Esophagus squamous epithelium (tissue), 5 donors: ENCODE data around the gene ARFIP2. TPM values are rescaled to one million over a fixed set of nuclear protein-coding genes. Genes with fewer than 3 reads are reported as not detected.
A peak's percentile ranks its signal among the peaks of the same experiment; 100 is the strongest.

Experiments
- DNase-seq: peaks from one replicate; lab custom pipeline; 2025; lab: John Stamatoyannopoulos, UW
- H3K27ac ChIP-seq, 4 donors: fragments of 200-600 bp; sonication (generic); one replicate each; pipeline ENCODE4 v1.5.1; 2016 to 2019; ENCODE audit warnings: mild to moderate bottlenecking in 1 of 4
- H3K27me3 ChIP-seq, 4 donors: fragments of 200-600 bp; sonication (generic); 1 replicate in 3 of 4; 2 replicates in 1 of 4; pipeline versions ENCODE4 v1.5.1 to v1.6.0; 2017 to 2021; ENCODE audit warnings: antibody characterized with exemption in 1 of 4
- H3K36me3 ChIP-seq, 3 donors: fragments of 200-600 bp; sonication (generic); one replicate each; pipeline ENCODE4 v1.5.1; 2016 to 2019
- H3K4me1 ChIP-seq, 3 donors: fragments of 200-600 bp; sonication (generic); one replicate each; pipeline ENCODE4 v1.5.1; 2017 to 2019
- H3K4me3 ChIP-seq, 4 donors: fragments of 200-600 bp; sonication (generic); 1 replicate in 3 of 4; 2 replicates in 1 of 4; pipeline ENCODE4 v1.5.1; 2016 to 2019; ENCODE audit warnings: mild to moderate bottlenecking in 2 of 4, moderate library complexity in 1 of 4
- H3K9me3 ChIP-seq, 3 donors: fragments of 200-600 bp; sonication (generic); one replicate each; pipeline ENCODE4 v1.5.1; 2016 to 2019
- POLR2A ChIP-seq, 4 donors: fragments of 450-650 bp; IDR thresholded peaks; one replicate each; pipeline ENCODE4 v1.6.1; 2017; ENCODE audit warnings: antibody characterized with exemption in 4 of 4, mild to moderate bottlenecking in 4 of 4, moderate library complexity in 3 of 4
- WGBS, 2 donors: methylation state at CpG; one replicate each; pipeline ENCODE4 v1.1.5; 2018; 5-methylcytosine and 5-hydroxymethylcytosine counted together
- intact Hi-C: fragments of 100-400 bp; cut with DNase I; formaldehyde crosslinking; loops from one replicate; pipeline ENCODE4 v1.15.0; 2022
- total RNA-seq, 4 donors: library from RNA; depleted of rRNA; stranded (reverse); fragments of >200 nt; gene quantifications; one replicate each; pipeline ENCODE4 v1.1.0, GENCODE V29; 2016
- TF ChIP-seq, protein P1 (sequence below), 6 experiments: fragments of 450-650 bp in 4 of 6; fragments of 200-600 bp in 2 of 6; sonication (generic) in 2 of 6; IDR thresholded peaks; one replicate each; pipeline ENCODE4 v1.5.1; 2016 to 2019; ENCODE audit warnings: antibody characterized with exemption in 6 of 6, mild to moderate bottlenecking in 4 of 6, moderate library complexity in 4 of 6
- donor health status: DM: yes; HTN: yes; CAD: no.

ARFIP2 gene
- total RNA-seq, 4 donors from 2014 or later, result 39.4 to 74.6 (median 50.8) TPM

DNA sequence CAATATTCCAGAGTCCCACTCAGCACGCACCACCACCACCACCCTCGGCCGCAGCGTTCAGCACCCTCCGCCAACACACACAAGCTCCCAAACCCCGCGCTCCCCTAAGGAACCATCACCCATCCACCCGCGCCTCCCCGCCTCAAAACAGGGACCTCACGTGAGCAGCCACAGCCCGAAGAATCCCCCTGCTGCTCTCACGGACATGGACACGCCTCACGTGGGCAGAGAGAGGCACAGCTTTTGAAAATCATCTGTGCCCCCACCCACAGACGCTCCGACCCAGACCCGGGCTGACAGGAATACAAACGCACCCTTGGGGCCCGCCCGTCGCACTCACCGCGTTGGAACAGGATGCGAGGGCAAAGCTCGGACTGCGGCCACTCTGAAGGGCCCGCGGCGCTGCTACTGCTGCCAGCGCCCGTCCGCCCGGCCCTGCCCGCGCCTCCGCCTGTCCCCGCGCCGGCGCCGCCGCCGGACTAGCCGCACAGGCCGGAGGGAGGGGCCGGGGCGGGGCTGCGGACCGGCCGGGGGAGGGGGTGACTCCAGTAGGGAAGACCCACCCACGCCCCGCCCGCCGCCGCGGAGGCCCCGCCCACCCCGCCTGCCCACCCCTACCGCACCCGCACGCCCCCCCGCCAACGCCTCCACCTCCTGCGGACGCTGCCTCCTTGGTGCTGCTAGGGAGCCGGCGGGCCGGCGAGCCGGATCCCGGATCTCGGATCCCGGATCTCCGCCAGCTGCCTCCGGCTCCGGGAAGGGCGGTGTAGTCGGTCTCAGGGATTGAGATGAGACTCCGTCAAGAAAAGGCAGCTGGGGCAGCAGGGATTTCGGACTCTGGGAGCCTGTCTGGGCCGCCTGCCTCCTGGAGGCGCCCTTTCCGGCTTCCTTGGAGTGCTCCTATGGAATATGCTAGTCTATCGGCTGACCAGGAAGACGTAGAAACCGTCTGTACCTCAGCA lies 7.4 kb downstream of the ARFIP2 start, which contains the start of gene TRIM3:
Gene TRIM3, minus strand, starts transcription at position 491 of the 962 bp plus-strand sequence. CDS start 8,246 bp downstream, outside the sequence.
- Histone ChIP-seq H3K4me3 (peak within 1 kb of the TSS; percentile 60 to 94 (median 82)), H3K9me3 (no peaks in the 10 kb centered on the region), H3K27ac (peak within 1 kb of the TSS; percentile 91 to 97 (median 94)), H3K4me1 (peaks cover 13 to 48% (median 22%) of the 10 kb centered on the region in 3 donors), H3K27me3 (no peaks in the 10 kb centered on the region), H3K36me3 (peaks cover 10 to 22% (median 11%) of the 10 kb centered on the region in 3 donors)
- DNase-seq, result peak; percentile 55
- intact Hi-C loops, result no loop called here
- WGBS, 2 donors, result 0 to 4% methylated on average over 4 to 5 of the region's 87 CpGs
- TF ChIP-seq, protein P1, sequence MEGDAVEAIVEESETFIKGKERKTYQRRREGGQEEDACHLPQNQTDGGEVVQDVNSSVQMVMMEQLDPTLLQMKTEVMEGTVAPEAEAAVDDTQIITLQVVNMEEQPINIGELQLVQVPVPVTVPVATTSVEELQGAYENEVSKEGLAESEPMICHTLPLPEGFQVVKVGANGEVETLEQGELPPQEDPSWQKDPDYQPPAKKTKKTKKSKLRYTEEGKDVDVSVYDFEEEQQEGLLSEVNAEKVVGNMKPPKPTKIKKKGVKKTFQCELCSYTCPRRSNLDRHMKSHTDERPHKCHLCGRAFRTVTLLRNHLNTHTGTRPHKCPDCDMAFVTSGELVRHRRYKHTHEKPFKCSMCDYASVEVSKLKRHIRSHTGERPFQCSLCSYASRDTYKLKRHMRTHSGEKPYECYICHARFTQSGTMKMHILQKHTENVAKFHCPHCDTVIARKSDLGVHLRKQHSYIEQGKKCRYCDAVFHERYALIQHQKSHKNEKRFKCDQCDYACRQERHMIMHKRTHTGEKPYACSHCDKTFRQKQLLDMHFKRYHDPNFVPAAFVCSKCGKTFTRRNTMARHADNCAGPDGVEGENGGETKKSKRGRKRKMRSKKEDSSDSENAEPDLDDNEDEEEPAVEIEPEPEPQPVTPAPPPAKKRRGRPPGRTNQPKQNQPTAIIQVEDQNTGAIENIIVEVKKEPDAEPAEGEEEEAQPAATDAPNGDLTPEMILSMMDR (IDR thresholded peaks at IDR 0.05), result peak in 1 of 6 experiments; percentile 4
- peak in 3 of 4 donors; percentile 41 to 84 (median 65) for TF ChIP-seq POLR2A (IDR thresholded peaks at IDR 0.05)

DNA sequence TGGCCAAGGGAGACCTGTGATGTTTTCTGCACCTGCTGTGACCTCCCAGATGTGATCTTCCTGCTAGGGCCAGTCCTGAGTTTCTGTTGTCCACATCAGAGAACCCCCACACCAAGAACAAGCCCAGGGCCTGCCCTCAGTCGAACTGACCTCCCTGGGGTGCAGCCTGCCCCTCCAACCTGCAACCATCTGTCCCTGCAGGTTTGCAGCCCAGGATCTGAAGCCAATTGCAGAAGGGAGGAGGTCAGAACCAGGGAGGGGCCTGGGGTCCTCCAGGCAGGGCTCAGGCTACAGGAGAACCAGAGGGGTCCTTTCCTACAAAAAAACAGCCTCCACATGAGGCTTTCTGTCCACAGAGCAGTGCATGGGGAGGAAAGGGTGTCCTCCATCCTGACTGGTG lies 8.2 kb downstream of the ARFIP2 start:
- no peaks in the 10 kb centered on the region for H3K27me3 ChIP-seq
- peak overlapping the region; percentile 91 to 97 (median 94) for H3K27ac ChIP-seq
- H3K36me3 ChIP-seq, result peaks cover 3 to 14% (median 10%) of the 10 kb centered on the region in 3 donors
- WGBS, 2 donors, result 40% methylated on average over 1 of the region's 1 CpG; no CpG with 5 or more reads in 1 of the 2 donors
- H3K4me1 ChIP-seq, result peaks cover 13 to 47% (median 25%) of the 10 kb centered on the region in 3 donors
- intact Hi-C loops, result no loop called here
- H3K4me3 ChIP-seq, result peak overlapping the region; percentile 60 to 94 (median 82)
- no peak for TF ChIP-seq POLR2A (IDR thresholded peaks at IDR 0.05)
- TF ChIP-seq, protein P1 (IDR thresholded peaks at IDR 0.05), result no peak
- DNase-seq, result no peak
- no peaks in the 10 kb centered on the region for H3K9me3 ChIP-seq

DNA sequence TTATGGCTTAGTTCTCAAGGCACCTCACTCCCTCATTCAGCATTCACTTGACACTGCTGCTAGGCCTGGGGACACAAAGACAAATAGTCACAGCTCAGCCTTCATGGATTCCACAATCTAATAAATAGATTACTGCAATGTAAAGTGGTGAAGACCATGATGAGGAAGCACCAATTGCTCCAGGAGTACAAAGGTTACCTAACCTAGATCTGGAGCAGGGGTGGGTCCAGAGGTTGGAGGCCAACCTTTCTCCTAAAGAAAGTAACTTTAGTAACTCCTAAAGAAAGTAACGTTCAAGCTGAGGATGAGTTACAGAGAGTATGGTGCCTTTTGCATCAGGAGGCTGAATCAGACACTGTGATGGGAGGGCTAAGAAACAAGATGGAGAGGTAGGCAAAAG lies 11.5 kb downstream of the ARFIP2 start:
- H3K4me1 ChIP-seq, result peaks cover 13 to 41% (median 22%) of the 10 kb centered on the region in 3 donors
- no peaks in the 10 kb centered on the region for H3K27me3 ChIP-seq
- H3K27ac ChIP-seq, result peak overlapping the region in 3 of 4 donors; percentile 55 to 77 (median 70)
- H3K36me3 ChIP-seq, result peaks cover 0 to 15% (median 0%) of the 10 kb centered on the region in 3 donors
- WGBS, 2 donors, result 93 to 95% methylated on average over 1 of the region's 1 CpG
- TF ChIP-seq, protein P1 (IDR thresholded peaks at IDR 0.05), result no peak
- TF ChIP-seq POLR2A (IDR thresholded peaks at IDR 0.05), result no peak
- H3K4me3 ChIP-seq, result no peak overlapping the region
- DNase-seq, result no peak
- H3K9me3 ChIP-seq, result no peaks in the 10 kb centered on the region
- intact Hi-C loops, result no loop called here

DNA sequence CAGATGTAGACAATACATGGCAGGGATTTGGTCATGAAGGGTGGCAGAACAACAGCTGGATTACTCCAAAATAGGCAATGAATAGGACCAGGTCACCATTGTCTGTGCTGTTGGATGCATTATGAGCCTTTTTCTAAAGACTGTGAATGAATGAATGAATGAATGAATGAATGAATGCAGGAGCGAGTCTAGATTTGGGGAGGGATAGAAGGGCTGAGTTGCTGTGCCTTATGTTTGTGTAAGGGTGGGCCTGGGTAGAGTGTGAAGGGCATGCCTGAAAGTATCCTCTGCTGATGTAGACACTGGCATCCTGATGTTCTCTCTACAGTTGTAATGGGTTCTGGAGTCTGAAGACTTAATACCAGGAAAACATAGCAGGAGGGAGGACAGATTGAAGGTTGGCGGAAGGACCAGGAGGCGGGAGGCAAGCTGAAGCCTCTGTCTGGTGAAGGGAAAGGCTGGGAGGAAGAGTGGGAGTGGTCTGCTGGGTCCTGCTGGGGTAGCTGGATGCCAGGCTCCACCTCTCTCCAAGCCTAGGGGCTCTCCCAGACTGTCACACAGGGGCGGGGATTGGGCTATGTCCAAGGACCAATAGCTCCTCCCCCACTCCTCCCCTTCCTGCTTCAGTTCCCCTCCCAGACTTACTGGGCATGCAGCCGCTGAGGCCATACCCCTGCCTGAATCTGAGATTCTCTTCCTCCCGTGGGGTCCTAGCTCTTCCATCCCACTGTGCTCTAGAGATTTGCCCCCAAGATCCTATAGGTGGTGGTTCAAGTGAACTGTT lies 12.2 kb downstream of the ARFIP2 start:
- TF ChIP-seq, protein P1 (IDR thresholded peaks at IDR 0.05), result no peak
- TF ChIP-seq POLR2A (IDR thresholded peaks at IDR 0.05), result no peak
- Histone ChIP-seq H3K4me1 (peaks cover 7 to 35% (median 22%) of the 10 kb centered on the region in 3 donors), H3K27me3 (no peaks in the 10 kb centered on the region), H3K9me3 (no peaks in the 10 kb centered on the region), H3K36me3 (peaks cover 0 to 22% (median 0%) of the 10 kb centered on the region in 3 donors), H3K27ac (peak overlapping the region in 3 of 4 donors; percentile 55 to 77 (median 70)), H3K4me3 (peak overlapping the region in 1 of 4 donors; percentile 6)
- 36 to 52% methylated on average over 5 to 6 of the region's 6 CpGs for WGBS, 2 donors
- intact Hi-C loops, result no loop called here
- DNase-seq, result no peak
